Cardiac muscle cell (in vitro differentiated cells and primary cell): Measurements from ENCODE around the gene FSD2. TPM values are rescaled to one million over a fixed set of nuclear protein-coding genes. Genes with fewer than 3 reads are reported as not detected.
A peak's percentile ranks its signal among the peaks of the same experiment; 100 is the strongest.

Experiments
- DNase-seq, 2 donors: peaks; one replicate each; pipeline versions ENCODE4 v3.0.0 to v3.0.0-alpha.2; 2010 to 2017; ENCODE audit warnings: low read depth in 1 of 2, low spot score in 1 of 2
- H3K27ac ChIP-seq: fragments of 200-600 bp; sonication (generic); 2 replicates; pipeline ENCODE4 v1.5.1; 2016
- H3K27me3 ChIP-seq: fragments of 200-600 bp; sonication (generic); 2 replicates; pipeline ENCODE4 v1.6.0; 2016; ENCODE audit warnings: control low read depth
- H3K36me3 ChIP-seq: fragments of 200-600 bp; sonication (generic); 2 replicates; pipeline ENCODE4 v1.5.1; 2016; ENCODE audit warnings: control low read depth
- H3K4me1 ChIP-seq: fragments of 200-600 bp; sonication (generic); 2 replicates; pipeline ENCODE4 v1.8.1; 2017; ENCODE audit warnings: low read depth, mild to moderate bottlenecking, mixed run types
- H3K4me3 ChIP-seq: fragments of 200-600 bp; sonication (generic); 2 replicates; pipeline ENCODE4 v1.5.1; 2016; ENCODE audit warnings: mild to moderate bottlenecking
- H3K9me3 ChIP-seq: fragments of 200-600 bp; sonication (generic); 2 replicates; pipeline ENCODE4 v1.5.1; 2017; ENCODE audit warnings: low read depth, mild to moderate bottlenecking, control low read depth
- polyA plus RNA-seq: library from polyadenylated mRNA; unstranded; fragments of >200 nt; fragmentation: Nextera tagmentation; extraction: Ambion mirVana; gene quantifications from 2 replicates; pipeline ENCODE4 v1.2.1, GENCODE V29; 2016
- total RNA-seq: library from RNA; depleted of rRNA; stranded (reverse); fragments of >200 nt; gene quantifications from 2 replicates; pipeline ENCODE4 v1.2.3, GENCODE V29; 2016
- TF ChIP-seq, protein P1 (sequence below): IDR thresholded peaks from 2 replicates; pipeline ENCODE4 v1.5.1; 2012; ENCODE audit warnings: low read depth, mild to moderate bottlenecking, low read length

Gene FSD2
- total and polyA plus RNA-seq, 2 experiments from 2014 or later = 14.9 to 44.9 TPM

DNA sequence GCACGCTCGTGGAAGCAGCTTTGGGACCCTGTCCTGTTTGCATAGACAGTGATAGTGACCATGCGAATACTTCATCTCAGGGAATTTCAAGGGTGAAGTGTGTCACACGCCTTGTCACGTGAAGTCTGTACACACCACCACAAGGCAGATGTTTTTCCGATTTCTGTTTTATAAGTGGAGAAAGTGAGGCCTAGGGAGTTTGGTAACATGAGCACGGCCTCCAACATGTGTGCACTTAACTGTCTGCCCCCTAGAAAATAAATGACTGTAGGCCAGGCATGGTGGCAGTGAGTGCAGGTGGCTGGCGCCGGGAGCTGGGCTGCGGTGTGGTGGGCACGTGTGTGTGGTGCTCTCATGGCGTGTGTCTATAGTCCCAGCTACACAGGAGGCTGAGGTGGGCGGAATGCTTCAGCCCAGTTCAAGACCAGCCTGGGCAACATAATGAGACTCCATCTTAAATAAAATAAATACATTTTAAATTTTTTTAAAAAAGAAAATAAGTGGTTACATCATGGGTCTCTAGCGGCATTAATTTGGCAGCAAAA lies 45.5 kb upstream of the FSD2 start:
- no peak for DNase-seq
- no peaks in the 10 kb centered on the region for H3K4me1 ChIP-seq
- H3K9me3 ChIP-seq = no peaks in the 10 kb centered on the region
- TF ChIP-seq, protein P1, sequence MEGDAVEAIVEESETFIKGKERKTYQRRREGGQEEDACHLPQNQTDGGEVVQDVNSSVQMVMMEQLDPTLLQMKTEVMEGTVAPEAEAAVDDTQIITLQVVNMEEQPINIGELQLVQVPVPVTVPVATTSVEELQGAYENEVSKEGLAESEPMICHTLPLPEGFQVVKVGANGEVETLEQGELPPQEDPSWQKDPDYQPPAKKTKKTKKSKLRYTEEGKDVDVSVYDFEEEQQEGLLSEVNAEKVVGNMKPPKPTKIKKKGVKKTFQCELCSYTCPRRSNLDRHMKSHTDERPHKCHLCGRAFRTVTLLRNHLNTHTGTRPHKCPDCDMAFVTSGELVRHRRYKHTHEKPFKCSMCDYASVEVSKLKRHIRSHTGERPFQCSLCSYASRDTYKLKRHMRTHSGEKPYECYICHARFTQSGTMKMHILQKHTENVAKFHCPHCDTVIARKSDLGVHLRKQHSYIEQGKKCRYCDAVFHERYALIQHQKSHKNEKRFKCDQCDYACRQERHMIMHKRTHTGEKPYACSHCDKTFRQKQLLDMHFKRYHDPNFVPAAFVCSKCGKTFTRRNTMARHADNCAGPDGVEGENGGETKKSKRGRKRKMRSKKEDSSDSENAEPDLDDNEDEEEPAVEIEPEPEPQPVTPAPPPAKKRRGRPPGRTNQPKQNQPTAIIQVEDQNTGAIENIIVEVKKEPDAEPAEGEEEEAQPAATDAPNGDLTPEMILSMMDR = no peak
- no peak overlapping the region for H3K27ac ChIP-seq
- H3K4me3 ChIP-seq = no peak overlapping the region
- H3K36me3 ChIP-seq = no peaks in the 10 kb centered on the region
- no peaks in the 10 kb centered on the region for H3K27me3 ChIP-seq

DNA sequence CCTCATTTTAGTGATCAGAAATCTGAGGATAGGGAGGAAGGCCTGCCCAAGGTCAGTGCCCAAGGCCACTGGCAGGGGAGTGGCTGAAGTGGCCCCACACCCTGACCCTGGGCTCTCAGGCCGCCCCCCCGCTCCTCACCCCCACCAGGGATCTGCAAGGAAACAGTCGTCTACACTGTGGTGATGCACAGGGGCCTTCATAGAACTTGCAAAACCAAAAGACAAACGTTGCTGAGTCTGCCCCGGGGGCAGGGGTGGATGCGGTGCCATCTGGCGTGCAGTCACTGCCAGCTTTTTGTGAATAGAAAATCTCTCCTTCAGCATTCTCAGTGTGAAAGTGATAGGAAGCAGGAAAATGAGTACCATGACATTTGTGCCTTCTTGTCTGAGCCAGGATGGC lies 44.9 kb upstream of the FSD2 start:
- no peaks in the 10 kb centered on the region for H3K36me3 ChIP-seq
- H3K9me3 ChIP-seq = no peaks in the 10 kb centered on the region
- H3K27me3 ChIP-seq = no peaks in the 10 kb centered on the region
- TF ChIP-seq, protein P1 = no peak
- H3K4me3 ChIP-seq = no peak overlapping the region
- no peaks in the 10 kb centered on the region for H3K4me1 ChIP-seq
- DNase-seq = no peak
- no peak overlapping the region for H3K27ac ChIP-seq

DNA sequence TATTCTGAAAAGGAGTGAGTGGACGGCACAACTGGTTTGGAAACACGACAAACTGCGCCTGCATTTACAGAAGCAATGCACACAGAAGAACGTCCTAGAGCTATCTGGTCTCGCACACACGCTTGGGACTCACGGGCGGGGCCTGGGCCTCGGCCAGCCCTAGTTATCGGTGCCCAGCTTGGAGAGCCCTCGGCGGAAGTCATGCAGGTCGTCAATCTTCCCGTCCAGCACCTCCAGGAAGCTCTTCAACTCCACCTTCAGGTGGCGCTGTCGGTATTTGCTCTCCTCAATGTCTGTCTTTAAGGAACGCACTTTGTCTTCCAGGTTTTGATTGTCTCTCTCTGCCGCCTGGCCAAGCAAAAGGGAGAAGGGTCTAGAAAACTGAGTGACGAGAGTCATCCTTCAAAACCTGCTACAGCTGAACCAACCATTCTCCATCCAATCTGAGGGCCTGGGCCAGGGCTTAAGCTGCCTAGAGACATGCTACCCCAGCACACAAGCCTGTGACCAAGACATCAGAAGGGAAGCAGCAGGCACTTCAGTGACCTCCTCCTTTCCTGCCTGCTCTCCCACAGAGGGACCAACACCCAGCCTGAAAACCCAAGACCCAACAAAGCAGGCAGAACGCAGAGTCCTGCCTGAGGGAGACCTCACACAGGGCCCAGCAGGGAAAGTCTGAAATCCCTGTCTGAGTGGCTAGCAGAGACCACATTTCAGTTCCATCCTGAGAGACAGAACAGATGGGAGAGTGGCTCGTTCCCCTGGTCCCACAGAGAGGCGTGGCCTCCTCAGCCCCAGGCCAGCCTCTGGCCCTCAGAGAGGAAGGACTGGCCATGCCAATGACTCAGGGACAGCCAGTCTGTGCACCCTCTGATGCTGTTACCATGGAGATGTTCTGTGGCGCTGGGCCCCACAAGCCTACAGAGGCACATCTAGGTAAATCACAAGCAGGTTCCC lies 44.0 kb upstream of the FSD2 start:
- Histone ChIP-seq H3K9me3 (no peaks in the 10 kb centered on the region), H3K36me3 (no peaks in the 10 kb centered on the region), H3K27me3 (no peaks in the 10 kb centered on the region), H3K4me1 (no peaks in the 10 kb centered on the region), H3K4me3 (no peak overlapping the region), H3K27ac (peak overlapping the region; percentile 11)
- peak; percentile 90 to 91 for DNase-seq
- TF ChIP-seq, protein P1 = peak; percentile 86

DNA sequence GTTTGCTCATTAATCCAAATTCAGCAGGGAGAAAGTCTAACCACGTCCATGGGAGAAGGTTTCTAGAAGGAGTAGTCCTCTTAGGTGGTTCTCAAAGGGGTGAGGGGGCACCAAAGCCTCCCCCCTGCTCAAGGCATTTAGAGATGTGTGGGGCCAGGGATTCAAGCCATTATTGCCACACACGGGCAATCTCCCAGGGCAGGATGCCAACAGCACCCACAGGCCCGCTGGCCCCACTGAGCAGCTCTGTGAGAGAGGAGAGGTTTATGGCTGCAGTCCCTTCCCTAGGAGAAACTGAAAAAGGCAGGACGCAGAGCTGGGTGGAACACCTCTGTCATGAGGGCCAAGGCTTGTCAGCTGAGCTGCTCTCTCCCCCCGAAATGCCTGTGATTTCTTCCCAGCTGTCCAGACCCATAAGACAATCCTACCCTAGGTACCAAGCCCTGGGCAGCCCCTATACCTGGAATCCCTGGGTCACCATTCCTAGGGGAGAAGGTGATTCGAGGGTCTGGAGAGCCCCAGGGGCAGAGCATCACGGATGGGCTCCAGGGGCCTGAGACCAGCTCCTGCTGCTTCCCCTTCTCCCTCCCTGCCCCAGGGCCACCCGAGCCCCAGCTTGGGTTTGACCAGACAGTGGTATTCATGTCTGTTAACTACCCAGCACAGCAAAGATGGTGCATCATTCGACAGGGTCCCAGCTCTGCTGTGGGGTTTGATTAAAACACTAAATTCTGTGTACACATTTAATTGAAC lies 42.5 kb upstream of the FSD2 start:
- Histone ChIP-seq H3K27ac (no peak overlapping the region), H3K27me3 (no peaks in the 10 kb centered on the region), H3K9me3 (no peaks in the 10 kb centered on the region), H3K4me1 (no peaks in the 10 kb centered on the region), H3K4me3 (no peak overlapping the region), H3K36me3 (no peaks in the 10 kb centered on the region)
- TF ChIP-seq, protein P1 = no peak
- no peak for DNase-seq

DNA sequence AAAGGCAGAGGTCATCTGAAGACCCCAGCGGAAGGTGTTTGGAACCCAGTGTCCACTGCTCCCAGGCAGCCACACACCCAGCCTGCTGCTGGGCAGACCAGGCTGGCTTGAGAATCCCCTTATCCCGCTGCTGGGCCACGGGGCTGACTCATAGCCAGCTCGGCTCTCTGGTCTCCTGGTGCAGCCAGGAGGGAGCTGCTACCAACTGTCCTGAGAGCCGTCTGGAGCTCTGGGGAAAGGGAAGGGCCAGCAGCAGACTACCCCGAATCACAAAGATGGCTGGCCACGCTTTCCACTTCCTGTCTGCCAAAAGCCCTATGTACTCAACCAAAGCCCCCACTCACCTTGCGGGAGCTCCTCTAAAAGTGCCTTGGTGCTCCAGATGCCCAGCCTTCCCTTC lies 41.8 kb upstream of the FSD2 start:
- H3K4me3 ChIP-seq = no peak overlapping the region
- H3K4me1 ChIP-seq = no peaks in the 10 kb centered on the region
- H3K9me3 ChIP-seq = no peaks in the 10 kb centered on the region
- H3K27ac ChIP-seq = no peak overlapping the region
- no peak for DNase-seq
- TF ChIP-seq, protein P1 = no peak
- H3K27me3 ChIP-seq = no peaks in the 10 kb centered on the region
- H3K36me3 ChIP-seq = no peaks in the 10 kb centered on the region
